ENCODE results near the gene SAMD4B. TPM values are rescaled to one million over a fixed set of nuclear protein-coding genes. Genes with fewer than 3 reads are reported as not detected.

SAMD4B gene
- total and polyA plus RNA-seq, 9 of the 15 experiments (the other 6 are each of a cell fraction or from before 2014, with no cell fraction given): 3.4 to 90.5 (median 38.0) TPM

- TF ChIP-seq CREB3 (tag; conservative IDR thresholded peaks at IDR 0.05; ENCODE audit: low read depth): no peak
- no peak for TF ChIP-seq ZNF124 (CRISPR knock-in tag; IDR thresholded peaks at IDR 0.05)
- TF ChIP-seq ILK (tag; IDR thresholded peaks at IDR 0.05; ENCODE audit: borderline replicate concordance, low read depth): no peak
- TF ChIP-seq SPI1 (IDR thresholded peaks at IDR 0.05; ENCODE audit: borderline replicate concordance, low read depth, low read length): no peak
- TF ChIP-seq RB1 (IDR thresholded peaks at IDR 0.05; ENCODE audit: low read depth): no peak
- TF ChIP-seq ZNF764 (CRISPR knock-in tag; IDR thresholded peaks at IDR 0.05; ENCODE audit: low read depth): no peak
- no peak for TF ChIP-seq RBM15 (IDR thresholded peaks at IDR 0.05; ENCODE audit: insufficient read depth, low read length)
- TF ChIP-seq MTF1 (CRISPR knock-in tag; IDR thresholded peaks at IDR 0.05; ENCODE audit: borderline replicate concordance): no peak
- TF ChIP-seq CHD4 (IDR thresholded peaks at IDR 0.05; ENCODE audit: insufficient read depth, insufficient replicate concordance, low read depth, low read length, poor library complexity, severe bottlenecking): no peak
- no peak for TF ChIP-seq ZNF830 (CRISPR knock-in tag; IDR thresholded peaks at IDR 0.05)
- no peak for TF ChIP-seq ZNF324 (CRISPR knock-in tag; IDR thresholded peaks at IDR 0.05)
- TF ChIP-seq MEF2A (IDR thresholded peaks at IDR 0.05; ENCODE audit: control insufficient read depth, low read depth, low read length): no peak
- TF ChIP-seq ARID1B (IDR thresholded peaks at IDR 0.05): no peak
- TF ChIP-seq TCF15 (CRISPR knock-in tag; IDR thresholded peaks at IDR 0.05): no peak
- no peak for TF ChIP-seq CBFA2T3 (IDR thresholded peaks at IDR 0.05)
- no peak for TF ChIP-seq NBN (IDR thresholded peaks at IDR 0.05; ENCODE audit: low read depth)
- TF ChIP-seq ZNF79 (CRISPR knock-in tag; IDR thresholded peaks at IDR 0.05; ENCODE audit: low read depth): no peak
- TF ChIP-seq POLR2AphosphoS2 (IDR thresholded peaks at IDR 0.05; ENCODE audit: low read length): no peak
- TF ChIP-seq ZNF589 (CRISPR knock-in tag; IDR thresholded peaks at IDR 0.05; ENCODE audit: low read depth): no peak
- TF ChIP-seq ZBTB40 (IDR thresholded peaks at IDR 0.05): no peak
- no peak for TF ChIP-seq ZBTB40 (CRISPR knock-in tag; IDR thresholded peaks at IDR 0.05)
These were observed 14.4 kb downstream of the SAMD4B start (continued) for GRCh38 chr19:39356647-39357046.

Data from K562 (cell line).